ENCODE results near the gene CAMP. TPM values are rescaled to one million over a fixed set of nuclear protein-coding genes. Genes with fewer than 3 reads are reported as not detected.

CAMP gene
- total RNA-seq, 1 donor: not detected

- H3K4me1 ChIP-seq (ENCODE audit: insufficient read depth, low read length): no peaks in the 10 kb centered on the region
- peak overlapping the region; percentile 95 for H3K4me2 ChIP-seq (ENCODE audit: insufficient read depth, low read length)
- peak overlapping the region; percentile 96 for H3K4me3 ChIP-seq (ENCODE audit: insufficient read depth, low read length)
- H2AFZ ChIP-seq (ENCODE audit: low read length): peak overlapping the region; percentile 99
- H4K20me1 ChIP-seq (ENCODE audit: insufficient read depth, low read length): no peaks in the 10 kb centered on the region
- TF ChIP-seq, protein P1, sequence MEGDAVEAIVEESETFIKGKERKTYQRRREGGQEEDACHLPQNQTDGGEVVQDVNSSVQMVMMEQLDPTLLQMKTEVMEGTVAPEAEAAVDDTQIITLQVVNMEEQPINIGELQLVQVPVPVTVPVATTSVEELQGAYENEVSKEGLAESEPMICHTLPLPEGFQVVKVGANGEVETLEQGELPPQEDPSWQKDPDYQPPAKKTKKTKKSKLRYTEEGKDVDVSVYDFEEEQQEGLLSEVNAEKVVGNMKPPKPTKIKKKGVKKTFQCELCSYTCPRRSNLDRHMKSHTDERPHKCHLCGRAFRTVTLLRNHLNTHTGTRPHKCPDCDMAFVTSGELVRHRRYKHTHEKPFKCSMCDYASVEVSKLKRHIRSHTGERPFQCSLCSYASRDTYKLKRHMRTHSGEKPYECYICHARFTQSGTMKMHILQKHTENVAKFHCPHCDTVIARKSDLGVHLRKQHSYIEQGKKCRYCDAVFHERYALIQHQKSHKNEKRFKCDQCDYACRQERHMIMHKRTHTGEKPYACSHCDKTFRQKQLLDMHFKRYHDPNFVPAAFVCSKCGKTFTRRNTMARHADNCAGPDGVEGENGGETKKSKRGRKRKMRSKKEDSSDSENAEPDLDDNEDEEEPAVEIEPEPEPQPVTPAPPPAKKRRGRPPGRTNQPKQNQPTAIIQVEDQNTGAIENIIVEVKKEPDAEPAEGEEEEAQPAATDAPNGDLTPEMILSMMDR (IDR thresholded peaks at IDR 0.05; ENCODE audit: extremely low read depth, low read depth, low read length): no peak
- no peaks in the 10 kb centered on the region for H3K27me3 ChIP-seq (ENCODE audit: insufficient read depth, low read length)
- H3K27ac ChIP-seq (ENCODE audit: low read depth, low read length): no peak overlapping the region
- no peak for DNase-seq (ENCODE audit: insufficient read length, low spot score, missing footprints)
- H3K79me2 ChIP-seq (ENCODE audit: insufficient read depth, low read length): no peaks in the 10 kb centered on the region
- no peaks in the 10 kb centered on the region for H3K36me3 ChIP-seq (ENCODE audit: insufficient read depth, low read length)
- no peaks in the 10 kb centered on the region for H3K9me3 ChIP-seq (ENCODE audit: low read depth, low read length)
These were observed 18.6 kb downstream of the CAMP start for GRCh38 chr3:48241796-48242455.

DNA sequence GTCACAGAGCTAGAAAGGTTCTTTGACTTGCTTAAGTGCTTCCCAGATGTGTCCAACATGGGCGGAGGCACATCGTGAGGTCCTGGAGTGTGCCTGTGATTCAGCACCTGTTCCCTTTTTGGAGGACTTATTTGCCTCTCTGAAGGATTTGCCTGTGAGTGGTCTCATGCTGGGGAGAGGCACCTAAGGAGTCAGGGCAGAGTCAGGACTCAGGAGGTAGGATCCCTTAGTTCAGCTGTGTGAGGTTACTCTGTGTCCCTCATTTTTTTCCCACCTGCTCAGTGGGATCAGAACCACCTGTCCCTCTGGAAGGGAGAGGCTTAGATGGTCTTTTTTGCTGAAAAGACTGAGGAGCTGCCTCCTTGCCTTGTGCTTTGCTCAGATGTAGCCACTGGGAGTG is 20.6 kb downstream of the CAMP start:
- H3K27ac ChIP-seq (ENCODE audit: low read depth, low read length): no peak overlapping the region
- H3K4me3 ChIP-seq (ENCODE audit: insufficient read depth, low read length): no peak overlapping the region
- no peaks in the 10 kb centered on the region for H3K9me3 ChIP-seq (ENCODE audit: low read depth, low read length)
- no peaks in the 10 kb centered on the region for H3K36me3 ChIP-seq (ENCODE audit: insufficient read depth, low read length)
- H3K27me3 ChIP-seq (ENCODE audit: insufficient read depth, low read length): no peaks in the 10 kb centered on the region
- no peaks in the 10 kb centered on the region for H3K79me2 ChIP-seq (ENCODE audit: insufficient read depth, low read length)
- peak; percentile 35 for DNase-seq (ENCODE audit: insufficient read length, low spot score, missing footprints)
- H4K20me1 ChIP-seq (ENCODE audit: insufficient read depth, low read length): no peaks in the 10 kb centered on the region
- H3K4me2 ChIP-seq (ENCODE audit: insufficient read depth, low read length): no peak overlapping the region
- no peak overlapping the region for H2AFZ ChIP-seq (ENCODE audit: low read length)
- TF ChIP-seq, protein P1 (IDR thresholded peaks at IDR 0.05; ENCODE audit: extremely low read depth, low read depth, low read length): no peak
- no peaks in the 10 kb centered on the region for H3K4me1 ChIP-seq (ENCODE audit: insufficient read depth, low read length)

GRCh38 chr3:48244461-48244860 is 21.2 kb downstream of the CAMP start:
- no peaks in the 10 kb centered on the region for H3K36me3 ChIP-seq (ENCODE audit: insufficient read depth, low read length)
- no peak overlapping the region for H3K4me2 ChIP-seq (ENCODE audit: insufficient read depth, low read length)
- no peak overlapping the region for H2AFZ ChIP-seq (ENCODE audit: low read length)
- H3K27me3 ChIP-seq (ENCODE audit: insufficient read depth, low read length): no peaks in the 10 kb centered on the region
- no peaks in the 10 kb centered on the region for H4K20me1 ChIP-seq (ENCODE audit: insufficient read depth, low read length)
- H3K4me3 ChIP-seq (ENCODE audit: insufficient read depth, low read length): no peak overlapping the region
- DNase-seq (ENCODE audit: insufficient read length, low spot score, missing footprints): peak; percentile 14
- H3K9me3 ChIP-seq (ENCODE audit: low read depth, low read length): no peaks in the 10 kb centered on the region
- no peak overlapping the region for H3K27ac ChIP-seq (ENCODE audit: low read depth, low read length)
- TF ChIP-seq, protein P1 (IDR thresholded peaks at IDR 0.05; ENCODE audit: extremely low read depth, low read depth, low read length): no peak
- H3K79me2 ChIP-seq (ENCODE audit: insufficient read depth, low read length): no peaks in the 10 kb centered on the region
- no peaks in the 10 kb centered on the region for H3K4me1 ChIP-seq (ENCODE audit: insufficient read depth, low read length)

DNA sequence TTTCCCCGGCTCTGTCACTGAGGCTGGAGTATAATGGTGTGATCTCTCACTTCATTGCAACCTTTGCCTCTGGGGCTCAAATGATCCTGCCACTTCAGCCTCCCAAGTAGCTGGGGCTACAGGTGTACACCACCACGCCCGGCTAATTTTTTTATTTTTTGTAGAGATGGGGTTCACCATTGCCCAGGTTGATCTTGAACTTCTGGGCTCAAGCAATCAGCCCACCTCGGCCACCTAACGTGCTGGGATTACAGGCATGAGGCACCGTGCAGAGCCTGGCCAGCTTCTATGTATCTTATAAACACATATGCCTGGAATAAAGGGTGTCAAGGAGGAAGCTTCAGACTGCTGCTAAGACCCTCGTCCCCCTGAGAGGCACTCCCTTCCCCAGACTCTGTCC is 21.8 kb downstream of the CAMP start:
- Histone ChIP-seq H3K9me3 (ENCODE audit: low read depth, low read length) (no peaks in the 10 kb centered on the region), H3K27ac (ENCODE audit: low read depth, low read length) (no peak overlapping the region), H3K36me3 (ENCODE audit: insufficient read depth, low read length) (no peaks in the 10 kb centered on the region), H2AFZ (ENCODE audit: low read length) (no peak overlapping the region), H4K20me1 (ENCODE audit: insufficient read depth, low read length) (no peaks in the 10 kb centered on the region), H3K4me3 (ENCODE audit: insufficient read depth, low read length) (no peak overlapping the region), H3K27me3 (ENCODE audit: insufficient read depth, low read length) (no peaks in the 10 kb centered on the region), H3K4me2 (ENCODE audit: insufficient read depth, low read length) (no peak overlapping the region), H3K79me2 (ENCODE audit: insufficient read depth, low read length) (no peaks in the 10 kb centered on the region), H3K4me1 (ENCODE audit: insufficient read depth, low read length) (no peaks in the 10 kb centered on the region)
- no peak for DNase-seq (ENCODE audit: insufficient read length, low spot score, missing footprints)
- TF ChIP-seq, protein P1 (IDR thresholded peaks at IDR 0.05; ENCODE audit: extremely low read depth, low read depth, low read length): no peak

Data from osteoblast (primary cell).